ENCODE results near the gene CDH23.

Gene CDH23

GRCh38 chr10:71448146-71448545, 51.4 kb downstream of the CDH23 start:
- DNase-seq (ENCODE audit: low spot score in 2 of 2) (no peak), ATAC-seq (no peak)
- Mint-ChIP-seq H3K4me1 (no peaks in the 10 kb centered on the region), H3K9me3 (no peaks in the 10 kb centered on the region), H3K4me3 (no peak overlapping the region), H3K27ac (no peak overlapping the region), H3K36me3 (no peaks in the 10 kb centered on the region)

DNA sequence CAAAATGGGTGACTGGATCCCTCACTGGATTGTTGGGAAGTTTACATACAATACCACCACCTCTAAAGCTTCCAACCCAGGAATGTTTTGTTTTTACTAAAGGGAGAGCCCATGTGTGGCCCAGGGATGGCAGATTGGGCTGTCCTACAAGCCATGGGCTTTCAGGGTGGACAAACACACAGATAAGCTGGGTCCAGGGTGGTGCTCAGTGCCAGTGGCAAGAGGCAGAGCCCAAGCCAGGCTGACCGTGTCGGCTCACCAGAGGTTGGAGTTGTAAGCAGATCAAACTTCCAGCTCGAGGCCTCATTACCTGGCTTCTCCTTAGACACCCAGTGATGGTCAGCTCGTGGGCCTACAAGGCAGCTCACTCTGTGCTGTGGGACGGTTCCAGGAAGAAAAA, 52.3 kb downstream of the CDH23 start:
- ATAC-seq = no peak
- Mint-ChIP-seq H3K36me3 (no peaks in the 10 kb centered on the region), H3K4me3 (no peak overlapping the region), H3K4me1 (no peaks in the 10 kb centered on the region), H3K9me3 (no peaks in the 10 kb centered on the region), H3K27ac (no peak overlapping the region)
- no peak for DNase-seq (ENCODE audit: low spot score in 2 of 2)

GRCh38 chr10:71451754-71452153, 55.0 kb downstream of the CDH23 start:
- Mint-ChIP-seq H3K4me3 (no peak overlapping the region), H3K9me3 (no peaks in the 10 kb centered on the region), H3K27ac (no peak overlapping the region), H3K4me1 (no peaks in the 10 kb centered on the region), H3K36me3 (no peaks in the 10 kb centered on the region)
- ATAC-seq (no peak), DNase-seq (ENCODE audit: low spot score in 2 of 2) (no peak)

GRCh38 chr10:71453186-71453585, 56.5 kb downstream of the CDH23 start:
- Mint-ChIP-seq H3K36me3 (no peaks in the 10 kb centered on the region), H3K4me3 (no peak overlapping the region), H3K9me3 (no peaks in the 10 kb centered on the region), H3K27ac (no peak overlapping the region), H3K4me1 (no peaks in the 10 kb centered on the region)
- DNase-seq (ENCODE audit: low spot score in 2 of 2) = no peak
- no peak for ATAC-seq

DNA sequence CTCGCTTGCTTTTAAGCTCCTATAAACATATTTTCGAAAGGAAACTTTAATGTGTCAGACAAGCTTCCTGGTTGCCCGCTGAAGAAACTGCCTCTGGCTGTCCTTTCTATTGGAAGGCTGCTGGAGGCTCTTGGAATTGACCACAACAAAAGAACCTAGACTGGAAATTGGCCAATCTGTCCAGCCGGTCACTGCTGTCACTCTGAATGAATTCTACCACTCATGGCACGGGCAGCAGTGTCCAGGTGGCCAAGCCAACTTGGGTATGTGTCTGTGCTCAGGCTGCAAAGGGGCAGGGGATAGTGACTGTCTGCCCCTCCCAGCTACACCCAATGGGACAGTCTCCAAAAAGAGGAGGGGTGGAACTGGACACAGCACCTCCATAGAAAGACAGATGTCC, 57.6 kb downstream of the CDH23 start:
- Mint-ChIP-seq H3K4me3 (no peak overlapping the region), H3K9me3 (no peaks in the 10 kb centered on the region), H3K36me3 (no peaks in the 10 kb centered on the region), H3K4me1 (no peaks in the 10 kb centered on the region), H3K27ac (no peak overlapping the region)
- DNase-seq (ENCODE audit: low spot score in 2 of 2) (no peak), ATAC-seq (no peak)

DNA sequence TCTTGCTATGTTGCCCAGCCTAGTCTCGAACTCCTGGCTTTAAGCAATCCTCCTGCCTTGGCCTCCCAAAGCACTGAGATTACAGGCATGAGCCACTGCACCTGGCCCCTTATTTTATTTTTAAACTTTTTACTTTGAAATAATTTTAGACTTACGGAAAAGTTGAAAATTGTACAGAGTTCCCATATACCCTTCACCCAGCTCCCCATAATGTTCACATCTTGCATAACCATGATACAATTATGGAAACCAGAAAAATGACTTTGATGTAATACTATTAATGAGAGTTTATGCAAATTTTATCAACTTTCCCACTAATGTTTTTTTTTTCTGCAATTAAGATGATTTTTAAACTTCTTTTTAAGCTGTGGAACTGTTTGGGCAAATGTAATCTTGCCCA, 58.3 kb downstream of the CDH23 start:
- no peak for ATAC-seq
- H3K36me3 Mint-ChIP-seq = no peaks in the 10 kb centered on the region
- H3K27ac Mint-ChIP-seq = no peak overlapping the region
- no peak for DNase-seq (ENCODE audit: low spot score in 2 of 2)
- H3K9me3 Mint-ChIP-seq = no peaks in the 10 kb centered on the region
- H3K4me1 Mint-ChIP-seq = no peaks in the 10 kb centered on the region
- no peak overlapping the region for H3K4me3 Mint-ChIP-seq

- no peak for ATAC-seq
- H3K36me3 Mint-ChIP-seq = no peaks in the 10 kb centered on the region
Measured at GRCh38 chr10:71456631-71457030, 59.9 kb downstream of the CDH23 start.

GRCh38 chr10:71457908-71458307, 61.2 kb downstream of the CDH23 start:
- Mint-ChIP-seq H3K4me1 (no peaks in the 10 kb centered on the region), H3K27ac (no peak overlapping the region), H3K36me3 (no peaks in the 10 kb centered on the region), H3K4me3 (no peak overlapping the region), H3K9me3 (no peaks in the 10 kb centered on the region)
- no peak for DNase-seq (ENCODE audit: low spot score in 2 of 2)
- no peak for ATAC-seq

More at GRCh38 chr10:71456631-71457030, 59.9 kb downstream of the CDH23 start:
- no peak for DNase-seq (ENCODE audit: low spot score in 2 of 2)
- Mint-ChIP-seq H3K9me3 (no peaks in the 10 kb centered on the region), H3K27ac (no peak overlapping the region), H3K4me1 (no peaks in the 10 kb centered on the region), H3K4me3 (no peak overlapping the region)

- Mint-ChIP-seq H3K4me3 (no peak overlapping the region), H3K27ac (no peak overlapping the region), H3K9me3 (no peaks in the 10 kb centered on the region), H3K36me3 (no peaks in the 10 kb centered on the region), H3K4me1 (no peaks in the 10 kb centered on the region)
- ATAC-seq (no peak), DNase-seq (ENCODE audit: low spot score in 2 of 2) (no peak)
Measured at GRCh38 chr10:71458387-71458786, 61.7 kb downstream of the CDH23 start.

DNA sequence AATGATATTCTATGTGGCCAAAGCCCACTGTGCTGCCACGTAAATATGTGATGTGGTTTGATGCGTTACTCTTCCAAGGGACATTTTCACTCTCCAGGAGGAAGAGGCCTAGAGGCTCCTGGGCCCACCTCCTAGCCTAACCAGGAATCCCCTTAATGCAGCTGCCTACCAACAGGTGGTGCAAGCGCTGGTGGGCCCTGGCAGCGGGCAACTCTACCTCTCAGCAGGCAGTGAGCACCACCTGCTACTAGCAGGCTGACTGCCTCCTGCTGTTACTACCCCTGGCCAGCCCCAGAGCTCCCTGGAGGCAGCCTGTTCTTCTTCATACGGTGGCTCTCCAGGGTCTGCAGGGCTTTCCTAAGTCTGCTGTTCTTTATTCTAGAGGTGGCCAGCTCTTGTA, 62.8 kb downstream of the CDH23 start:
- ATAC-seq (no peak), DNase-seq (ENCODE audit: low spot score in 2 of 2) (no peak)
- Mint-ChIP-seq H3K4me1 (no peaks in the 10 kb centered on the region), H3K4me3 (no peak overlapping the region), H3K27ac (no peak overlapping the region), H3K9me3 (no peaks in the 10 kb centered on the region), H3K36me3 (no peaks in the 10 kb centered on the region)

GRCh38 chr10:71460615-71461014, 63.9 kb downstream of the CDH23 start:
- H3K4me3 Mint-ChIP-seq = no peak overlapping the region
- no peak for ATAC-seq
- H3K27ac Mint-ChIP-seq = no peak overlapping the region
- no peak for DNase-seq (ENCODE audit: low spot score in 2 of 2)
- H3K4me1 Mint-ChIP-seq = no peaks in the 10 kb centered on the region
- no peaks in the 10 kb centered on the region for H3K36me3 Mint-ChIP-seq
- H3K9me3 Mint-ChIP-seq = no peaks in the 10 kb centered on the region

DNA sequence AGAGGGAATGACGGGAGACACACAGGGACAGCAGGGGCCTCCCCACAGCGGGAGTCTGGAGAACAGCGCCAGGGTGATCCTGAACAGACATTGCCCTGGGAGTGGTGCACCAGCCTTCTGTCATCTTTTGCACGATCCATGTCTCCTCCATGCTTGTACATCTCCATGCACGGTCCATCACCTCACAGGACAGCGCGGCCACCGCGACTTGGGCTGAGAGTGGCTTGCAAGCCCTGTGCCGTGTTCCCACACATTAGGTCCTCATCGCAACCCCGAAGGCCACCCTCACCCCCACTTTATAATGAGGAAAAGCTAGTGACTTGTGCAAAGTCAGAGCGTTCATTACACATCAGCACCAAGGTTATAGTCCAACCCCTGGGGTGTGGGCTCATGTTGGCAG, 64.7 kb downstream of the CDH23 start:
- Mint-ChIP-seq H3K4me3 (no peak overlapping the region), H3K9me3 (no peaks in the 10 kb centered on the region), H3K36me3 (no peaks in the 10 kb centered on the region), H3K27ac (no peak overlapping the region), H3K4me1 (no peaks in the 10 kb centered on the region)
- ATAC-seq (no peak), DNase-seq (ENCODE audit: low spot score in 2 of 2) (no peak)

- ATAC-seq (no peak), DNase-seq (ENCODE audit: low spot score in 2 of 2) (no peak)
- H3K36me3 Mint-ChIP-seq = no peaks in the 10 kb centered on the region
- H3K9me3 Mint-ChIP-seq = no peaks in the 10 kb centered on the region
- H3K4me1 Mint-ChIP-seq = no peaks in the 10 kb centered on the region
- H3K4me3 Mint-ChIP-seq = no peak overlapping the region
- no peak overlapping the region for H3K27ac Mint-ChIP-seq
Measured at GRCh38 chr10:71462062-71462935, 65.6 kb downstream of the CDH23 start.

- H3K4me1 Mint-ChIP-seq = no peaks in the 10 kb centered on the region
- no peak overlapping the region for H3K4me3 Mint-ChIP-seq
- H3K27ac Mint-ChIP-seq = no peak overlapping the region
- no peaks in the 10 kb centered on the region for H3K36me3 Mint-ChIP-seq
- no peaks in the 10 kb centered on the region for H3K9me3 Mint-ChIP-seq
- ATAC-seq (no peak), DNase-seq (ENCODE audit: low spot score in 2 of 2) (no peak)
Measured at GRCh38 chr10:71463111-71463510, 66.4 kb downstream of the CDH23 start.

DNA sequence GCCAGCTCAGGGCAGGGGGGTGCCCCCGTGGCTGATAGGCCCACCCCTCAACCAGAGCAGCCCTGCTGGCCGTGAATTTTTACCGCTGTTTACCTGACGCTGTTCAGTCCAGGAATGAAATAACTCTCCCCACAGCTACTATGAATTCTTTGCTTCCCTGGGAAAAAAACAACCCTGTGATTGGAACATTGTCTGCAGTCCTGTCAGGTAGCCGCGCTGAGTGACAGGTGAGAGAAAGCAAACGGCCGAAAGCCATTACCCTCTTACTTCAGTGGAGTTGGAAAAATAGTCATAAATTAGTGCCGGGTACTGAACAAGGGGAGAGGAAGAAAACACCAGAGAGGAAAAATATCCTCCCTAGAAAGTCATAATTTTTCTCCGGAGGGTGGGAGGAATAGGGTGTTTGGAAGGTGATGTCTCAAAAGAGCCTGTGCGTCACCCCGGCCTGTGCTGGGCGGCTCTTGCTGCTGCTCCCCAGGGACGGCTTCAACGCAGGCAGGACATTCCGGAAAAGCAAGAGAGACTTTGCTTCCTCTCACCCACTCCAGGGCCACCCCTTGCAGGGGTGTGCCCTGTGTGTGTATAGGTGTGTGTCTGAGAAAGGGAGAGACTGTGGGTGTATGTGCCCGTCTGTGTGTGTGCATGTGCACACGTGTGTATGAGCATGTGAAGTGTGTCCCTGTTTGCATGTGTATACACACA, 69.0 kb downstream of the CDH23 start:
- no peak for ATAC-seq
- Mint-ChIP-seq H3K9me3 (no peaks in the 10 kb centered on the region), H3K4me1 (no peaks in the 10 kb centered on the region), H3K4me3 (no peak overlapping the region), H3K27ac (no peak overlapping the region), H3K36me3 (no peaks in the 10 kb centered on the region)
- DNase-seq (ENCODE audit: low spot score in 2 of 2) = no peak

GRCh38 chr10:71466330-71466729, 69.6 kb downstream of the CDH23 start:
- Mint-ChIP-seq H3K4me1 (no peaks in the 10 kb centered on the region), H3K4me3 (no peak overlapping the region), H3K27ac (no peak overlapping the region), H3K9me3 (no peaks in the 10 kb centered on the region), H3K36me3 (no peaks in the 10 kb centered on the region)
- no peak for ATAC-seq
- no peak for DNase-seq (ENCODE audit: low spot score in 2 of 2)

Data from stimulated activated effector memory CD8-positive, alpha-beta T cell treated with anti-CD3 and anti-CD28 coated beads, Interleukin-12 subunit alpha, Interleukin-12 subunit beta, amount 100 ng/mL, for 72 hours (primary cell).